H1 (cell line): ENCODE results near the gene CHST8. TPM values are rescaled to one million over a fixed set of nuclear protein-coding genes. Genes with fewer than 3 reads are reported as not detected.

ENCODE experiments used
- CTCF ChIA-PET: fragments of 300-600 bp; sonication (Branson Sonifier 250); formaldehyde crosslinking; loops from one replicate; lab custom pipeline; 2021; ENCODE audit not compliant: partially characterized antibody; lab: Charles Lee
- POLR2A ChIA-PET: fragments of 300-600 bp; sonication (Branson Sonifier 250); formaldehyde crosslinking; loops from one replicate; lab custom pipeline; 2021; ENCODE audit warnings: inconsistent platforms; ENCODE audit not compliant: partially characterized antibody; lab: Charles Lee
- DNase-seq, 2 experiments: peaks; one replicate each; pipeline versions ENCODE4 v3.0.0 to v3.0.0-alpha.2; 2010 to 2022; ENCODE audit warnings: low spot score in 2 of 2, low read depth in 1 of 2, mixed read lengths in 1 of 2
- FAIRE-seq: peaks from 2 replicates; lab custom pipeline; 2011; peaks lifted over from hg19 to GRCh38; lab: Jason Lieb, UNC
- H2AFZ ChIP-seq: 2 replicates; pipeline ENCODE4 v1.8.1; 2012; ENCODE audit warnings: low read length, inconsistent platforms
- H2AK5ac ChIP-seq: 2 replicates; pipeline ENCODE4 v1.6.1; 2013; ENCODE audit warnings: low read depth, low read length
- H2BK120ac ChIP-seq: replicated peaks from 2 replicates; pipeline ENCODE3; 2013; ENCODE audit warnings: low read depth, low read length, inconsistent platforms
- H2BK12ac ChIP-seq: 2 replicates; pipeline ENCODE4 v1.6.1; 2013; ENCODE audit warnings: low read depth, low read length
- H2BK15ac ChIP-seq: 2 replicates; pipeline ENCODE4 v1.6.1; 2013; ENCODE audit warnings: low read length
- H2BK20ac ChIP-seq: 2 replicates; pipeline ENCODE4 v1.6.1; 2013; ENCODE audit warnings: low read length
- H2BK5ac ChIP-seq: 2 replicates; pipeline ENCODE4 v1.6.1; 2013; ENCODE audit warnings: low read depth, low read length
- H3K14ac ChIP-seq: 2 replicates; pipeline ENCODE4 v1.6.1; 2013; ENCODE audit warnings: inconsistent platforms; ENCODE audit not compliant: insufficient read length
- H3K18ac ChIP-seq: 2 replicates; pipeline ENCODE4 v1.6.1; 2013; ENCODE audit warnings: low read length; ENCODE audit errors: extremely low read depth
- H3K23ac ChIP-seq: 2 replicates; pipeline ENCODE4 v1.6.1; 2013; ENCODE audit warnings: inconsistent platforms; ENCODE audit not compliant: insufficient read length
- H3K23me2 ChIP-seq: 2 replicates; pipeline ENCODE4 v1.6.1; 2013; ENCODE audit warnings: low read depth, low read length
- H3K27ac ChIP-seq: 2 replicates; pipeline ENCODE4 v1.6.1; 2011; ENCODE audit warnings: low read depth, low read length, inconsistent platforms
- H3K27me3 ChIP-seq, 4 experiments: replicated peaks in 1 of 4; 1 replicate in 1 of 4; 2 replicates in 3 of 4; pipeline versions ENCODE4 v1.6.1 to v1.8.1; 2011 to 2013; ENCODE audit warnings: low read length in 3 of 4, mild to moderate bottlenecking in 3 of 4, inconsistent platforms in 2 of 4, mixed read lengths in 2 of 4, moderate library complexity in 1 of 4; ENCODE audit not compliant: control insufficient read depth in 3 of 4, insufficient read depth in 3 of 4; ENCODE audit errors: extremely low read depth in 1 of 4
- H3K36me3 ChIP-seq, 4 experiments: 2 replicates each; pipeline versions ENCODE4 v1.6.1 to v1.8.1; 2011 to 2013; ENCODE audit warnings: mild to moderate bottlenecking in 4 of 4, low read length in 3 of 4, moderate library complexity in 2 of 4, control low read depth in 1 of 4, inconsistent platforms in 1 of 4; ENCODE audit not compliant: insufficient read depth in 4 of 4, control insufficient read depth in 2 of 4
- H3K4ac ChIP-seq: replicated peaks from 2 replicates; pipeline ENCODE3; 2013; ENCODE audit warnings: low read length, low read depth, mixed read lengths, inconsistent platforms; ENCODE audit not compliant: insufficient read length
- H3K4me1 ChIP-seq, 4 experiments: replicated peaks in 1 of 4; 1 replicate in 1 of 4; 2 replicates in 3 of 4; pipeline versions ENCODE4 v1.6.1 to v1.8.1; 2011 to 2013; ENCODE audit warnings: low read length in 3 of 4, inconsistent platforms in 2 of 4, mixed read lengths in 1 of 4; ENCODE audit not compliant: insufficient read depth in 4 of 4, control insufficient read depth in 3 of 4
- H3K4me2 ChIP-seq, 2 experiments: 2 replicates each; pipeline versions ENCODE4 v1.6.1 to v1.8.1; 2011 to 2013; ENCODE audit warnings: low read depth in 2 of 2, low read length in 2 of 2, control low read depth in 1 of 2, inconsistent platforms in 1 of 2, mild to moderate bottlenecking in 1 of 2; ENCODE audit not compliant: insufficient read depth in 1 of 2
- H3K4me3 ChIP-seq, 4 experiments: fragments of 200-600, 300-600 bp in 1 of 4; sonication (generic), shearing (Covaris generic), sonication (Bioruptor Twin) in 1 of 4; 2 replicates each; pipeline versions ENCODE4 v1.5.1 to v1.8.1; 2011 to 2016; ENCODE audit warnings: low read length in 4 of 4, low read depth in 3 of 4, control low read depth in 2 of 4, inconsistent platforms in 2 of 4, mild to moderate bottlenecking in 2 of 4, mixed read lengths in 1 of 4, moderate library complexity in 1 of 4; ENCODE audit not compliant: insufficient read depth in 2 of 4; ENCODE audit errors: extremely low read depth in 1 of 4
- H3K56ac ChIP-seq: replicated peaks from 2 replicates; pipeline ENCODE3; 2013; ENCODE audit warnings: low read depth, mild to moderate bottlenecking, mixed read lengths, low read length, inconsistent platforms; ENCODE audit not compliant: insufficient read length
- H3K79me1 ChIP-seq: 2 replicates; pipeline ENCODE4 v1.6.1; 2013; ENCODE audit warnings: low read depth, low read length, control low read depth
- H3K79me2 ChIP-seq, 2 experiments: 2 replicates each; pipeline versions ENCODE4 v1.6.1 to v1.8.1; 2012 to 2013; ENCODE audit warnings: low read length in 2 of 2, mild to moderate bottlenecking in 2 of 2, inconsistent platforms in 1 of 2; ENCODE audit not compliant: insufficient read depth in 2 of 2, control insufficient read depth in 1 of 2
- H3K9ac ChIP-seq, 4 experiments: replicated peaks in 1 of 4; 1 replicate in 1 of 4; 2 replicates in 3 of 4; pipeline versions ENCODE4 v1.6.1 to v1.8.1; 2011 to 2013; ENCODE audit warnings: low read depth in 3 of 4, low read length in 3 of 4, control low read depth in 2 of 4, mild to moderate bottlenecking in 2 of 4, moderate library complexity in 2 of 4, inconsistent platforms in 1 of 4; ENCODE audit errors: extremely low read depth in 1 of 4
- H3K9me3 ChIP-seq, 2 experiments: 2 replicates each; pipeline versions ENCODE4 v1.6.1 to v1.8.1; 2012 to 2013; ENCODE audit warnings: mild to moderate bottlenecking in 2 of 2, moderate library complexity in 2 of 2, control low read depth in 1 of 2, inconsistent platforms in 1 of 2, low read depth in 1 of 2, low read length in 1 of 2, mixed read lengths in 1 of 2; ENCODE audit not compliant: insufficient read depth in 2 of 2
- H4K20me1 ChIP-seq, 2 experiments: replicated peaks in 1 of 2; 2 replicates each; pipeline versions ENCODE3 to v1.8.1; 2011 to 2013; ENCODE audit warnings: inconsistent platforms in 2 of 2, low read length in 2 of 2, mild to moderate bottlenecking in 1 of 2; ENCODE audit not compliant: insufficient read depth in 2 of 2, control insufficient read depth in 1 of 2
- H4K5ac ChIP-seq: 2 replicates; pipeline ENCODE4 v1.6.1; 2013; ENCODE audit warnings: low read length, low read depth, mixed read lengths, inconsistent platforms; ENCODE audit not compliant: insufficient read length
- H4K8ac ChIP-seq: 2 replicates; pipeline ENCODE4 v1.8.0; 2013; ENCODE audit warnings: mild to moderate bottlenecking, moderate library complexity, low read length, inconsistent platforms; ENCODE audit not compliant: insufficient read depth; ENCODE audit errors: extremely low read depth
- H4K91ac ChIP-seq: replicated peaks from 2 replicates; pipeline ENCODE3; 2013; ENCODE audit warnings: low read length, mixed read lengths, inconsistent platforms; ENCODE audit not compliant: insufficient read length
- BCL11A ChIP-seq, 2 experiments: IDR thresholded peaks; one replicate each; pipeline ENCODE4 v1.6.1; 2011; ENCODE audit warnings: low read depth in 2 of 2, low read length in 2 of 2, mild to moderate bottlenecking in 2 of 2
- CREB1 ChIP-seq: IDR thresholded peaks from 2 replicates; pipeline ENCODE4 v1.6.1; 2012; ENCODE audit warnings: inconsistent platforms
- GTF2F1 ChIP-seq: IDR thresholded peaks from 2 replicates; pipeline ENCODE4 v1.6.1; 2012; ENCODE audit warnings: low read depth, low read length, improper control_type of control experiment, borderline replicate concordance
- HDAC2 ChIP-seq, 2 experiments: fragments of 300-600 bp in 1 of 2; sonication (generic) in 1 of 2; IDR thresholded peaks; 2 replicates each; pipeline ENCODE4 v1.6.1; 2011 to 2012; ENCODE audit warnings: low read depth in 2 of 2, low read length in 2 of 2, mild to moderate bottlenecking in 2 of 2, moderate library complexity in 2 of 2, borderline replicate concordance in 1 of 2, inconsistent platforms in 1 of 2
- JUND ChIP-seq: IDR thresholded peaks from 2 replicates; pipeline ENCODE4 v1.6.1; 2011; ENCODE audit warnings: mild to moderate bottlenecking, improper control_type of control experiment, low read length
- RXRA ChIP-seq: IDR thresholded peaks from 2 replicates; pipeline ENCODE4 v1.6.1; 2011; ENCODE audit warnings: low read depth, mild to moderate bottlenecking, low read length, moderate library complexity; ENCODE audit not compliant: insufficient read depth
- SIRT6 ChIP-seq: IDR thresholded peaks from one replicate; pipeline ENCODE4 v1.7.1; 2012; ENCODE audit warnings: low read length, inconsistent platforms
- SP2 ChIP-seq: IDR thresholded peaks from 2 replicates; pipeline ENCODE4 v1.6.1; 2012; ENCODE audit warnings: mild to moderate bottlenecking, low read length, inconsistent platforms
- TAF7 ChIP-seq: optimal IDR thresholded peaks from 2 replicates; pipeline ENCODE3; 2011; ENCODE audit warnings: low read depth, mild to moderate bottlenecking, inconsistent platforms, low read length, moderate library complexity, borderline replicate concordance
- TCF12 ChIP-seq: IDR thresholded peaks from 2 replicates; pipeline ENCODE4 v1.6.1; 2011; ENCODE audit warnings: low read depth, mild to moderate bottlenecking, low read length
- ZNF274 ChIP-seq: IDR thresholded peaks from 2 replicates; pipeline ENCODE4 v1.7.0; 2012; ENCODE audit warnings: low read length, borderline replicate concordance; ENCODE audit errors: extremely low read depth
- WGBS, 2 experiments: shearing (Covaris generic) in 1 of 2; methylation state at CpG; one replicate each; pipeline versions ENCODE4 v1.1.6 to v1.1.7; 2013 to 2015; ENCODE audit warnings: low lambda C conversion rate in 2 of 2, mixed read lengths in 2 of 2, inconsistent platforms in 1 of 2, low coverage in 1 of 2, missing lambda C conversion rate in 1 of 2; ENCODE audit not compliant: insufficient replicate concordance in 2 of 2, insufficient coverage in 1 of 2, insufficient read length in 1 of 2; ENCODE audit errors: extremely low coverage in 1 of 2, missing lambda C conversion rate in 1 of 2; 5-methylcytosine and 5-hydroxymethylcytosine counted together
- polyA plus RNA-seq, 7 experiments: library from polyadenylated mRNA; depleted of rRNA in 3 of 7; stranded (reverse) in 5 of 7; unstranded in 2 of 7; fragments of >200 nt in 5 of 7; fragments of 200-250 nt in 2 of 7; gene quantifications; 1 replicate in 5 of 7; 2 replicates in 1 of 7; 4 replicates in 1 of 7; pipeline versions ENCODE4 v1.2.1 to v1.2.3, GENCODE V29; 2011 to 2013; ENCODE audit warnings: missing spikeins in 2 of 7, mixed read lengths in 2 of 7
- total RNA-seq: library from RNA; stranded (reverse); fragmentation: NEBNext Ultra II Directional; extraction: Animal tissue kit (Norgen Biotek cat#: 25700); gene quantifications from 2 replicates; pipeline ENCODE4 v1.2.1, GENCODE V29; 2021

Gene CHST8
- total and polyA plus RNA-seq, 2 of the 8 experiments (the other 6 are each of a cell fraction or from before 2014, with no cell fraction given), result 10.8 to 28.2 TPM

GRCh38 chr19:33580026-33580644, 41.6 kb upstream of the CHST8 start:
- no peak overlapping the region for H3K27ac ChIP-seq
- no peak overlapping the region for H2BK5ac ChIP-seq
- no peak overlapping the region for H4K5ac ChIP-seq
- peak overlapping the region; percentile 70; the same call in 1 of the 2 replicates for H2AFZ ChIP-seq
- H3K9ac ChIP-seq, result no peak overlapping the region
- 0 out of 4 replicates have a peak, but pooled peaks cover under 1% of the 10 kb centered on the region in 2 experiments for H3K9me3 ChIP-seq
- no peak for FAIRE-seq
- H4K20me1 ChIP-seq, result peaks cover 0 to 2% of the 10 kb centered on the region in 2 experiments
- no peak overlapping the region for H3K4me2 ChIP-seq
- H3K4ac ChIP-seq, result no peak overlapping the region
- no peaks in the 10 kb centered on the region for H3K36me3 ChIP-seq
- H3K23ac ChIP-seq, result no peak overlapping the region
- H2BK20ac ChIP-seq, result no peak overlapping the region
- ChIA-PET POLR2A (no interaction called here), CTCF (interaction anchor here (0.5 to 1.6 kb wide), 6 partner anchors 8 to 388 kb away, joined by 3 to 5 read pairs (median 3); no protein-coding TSS in a partner anchor)
- no peak overlapping the region for H2BK15ac ChIP-seq
- H2AK5ac ChIP-seq, result no peak overlapping the region
- no peak overlapping the region; the same call in 1 of the 2 replicates for H3K18ac ChIP-seq
- H3K56ac ChIP-seq, result no peak overlapping the region
- 86% methylated on average over 10 of the region's 10 CpGs; no CpG with 5 or more reads in 1 of the 2 experiments for WGBS, 2 experiments
- H3K23me2 ChIP-seq, result no peaks in the 10 kb centered on the region
- TF ChIP-seq TAF7 (no peak), RXRA (no peak), HDAC2 (IDR thresholded peaks at IDR 0.05; ENCODE audit: borderline replicate concordance in 1 of 2, low read depth in 2 of 2, low read length in 2 of 2) (no peak), GTF2F1 (no peak), SIRT6 (no peak), SP2 (no peak), CREB1 (no peak), TCF12 (no peak), BCL11A (IDR thresholded peaks at IDR 0.05; ENCODE audit: low read depth in 2 of 2, low read length in 2 of 2) (no peak), ZNF274 (no peak), JUND (no peak)
- no peaks in the 10 kb centered on the region for H3K4me1 ChIP-seq
- no peak overlapping the region for H4K8ac ChIP-seq
- no peaks in the 10 kb centered on the region for H3K79me1 ChIP-seq
- H3K4me3 ChIP-seq, result no peak overlapping the region
- H3K14ac ChIP-seq, result no peak overlapping the region
- H4K91ac ChIP-seq, result no peak overlapping the region
- no peaks in the 10 kb centered on the region for H3K79me2 ChIP-seq
- H3K27me3 ChIP-seq, result no peaks in the 10 kb centered on the region
- no peak for DNase-seq
- no peak overlapping the region for H2BK120ac ChIP-seq
- H2BK12ac ChIP-seq, result peak overlapping the region; percentile 39; the same call in 1 of the 2 replicates
